Neural progenitor cell (in vitro differentiated cells): ENCODE data around the gene ME1. TPM values are rescaled to one million over a fixed set of nuclear protein-coding genes. Genes with fewer than 3 reads are reported as not detected.
"Not testable (repeated sequence)": the region's sequence is repeated elsewhere in the genome, so short reads cannot be mapped to it uniquely, and the experiment has no call there.

Source experiments
- DNase-seq: peaks from one replicate; pipeline ENCODE4 v3.0.0-alpha.2; 2016; ENCODE audit warnings: low spot score
- H2AFZ ChIP-seq: fragments of 200-600 bp; sonication (generic); replicated peaks from 2 replicates; pipeline ENCODE4 v1.6.1; 2016; ENCODE audit warnings: antibody characterized with exemption
- H3F3A ChIP-seq: fragments of 200-600 bp; sonication (generic); 2 replicates; pipeline ENCODE4 v1.6.1; 2016; ENCODE audit warnings: antibody characterized with exemption, low read depth
- H3K27ac ChIP-seq: fragments of 200-600 bp; sonication (generic); 2 replicates; pipeline ENCODE4 v1.5.1; 2016; ENCODE audit warnings: mild to moderate bottlenecking
- H3K27me3 ChIP-seq: fragments of 200-600 bp; sonication (generic); 2 replicates; pipeline ENCODE4 v1.6.1; 2016; ENCODE audit warnings: mild to moderate bottlenecking, moderate library complexity
- H3K36me3 ChIP-seq: fragments of 200-600 bp; sonication (generic); 2 replicates; pipeline ENCODE4 v1.5.1; 2016
- H3K4me1 ChIP-seq: fragments of 200-600 bp; sonication (generic); 2 replicates; pipeline ENCODE4 v1.6.1; 2016; ENCODE audit warnings: mixed run types
- H3K4me2 ChIP-seq: fragments of 200-600 bp; sonication (generic); 2 replicates; pipeline ENCODE4 v1.6.1; 2016
- H3K4me3 ChIP-seq: fragments of 200-600 bp; sonication (generic); 2 replicates; pipeline ENCODE4 v1.5.1; 2016
- H3K79me2 ChIP-seq: fragments of 200-600 bp; sonication (generic); 2 replicates; pipeline ENCODE4 v1.6.1; 2016; ENCODE audit warnings: low read depth
- H3K9ac ChIP-seq: fragments of 200-600 bp; sonication (generic); 2 replicates; pipeline ENCODE4 v1.6.1; 2016
- H3K9me3 ChIP-seq: fragments of 200-600 bp; sonication (generic); 2 replicates; pipeline ENCODE4 v1.5.1; 2016; ENCODE audit warnings: low read depth
- H4K20me1 ChIP-seq: fragments of 200-600 bp; sonication (generic); 2 replicates; pipeline ENCODE4 v1.6.1; 2016; ENCODE audit warnings: low read depth
- H3K27ac Mint-ChIP-seq: 3 replicates; pipeline ENCODE4 v1.8.0; 2021; ENCODE audit warnings: mixed read lengths
- H3K27me3 Mint-ChIP-seq: 2 replicates; pipeline ENCODE4 v1.8.0; 2022; ENCODE audit warnings: low read depth, mild to moderate bottlenecking, inconsistent platforms, moderate library complexity, mixed read lengths; ENCODE audit not compliant: insufficient read depth
- H3K36me3 Mint-ChIP-seq: 3 replicates; pipeline ENCODE4 v1.8.0; 2021; ENCODE audit warnings: mixed read lengths
- H3K4me1 Mint-ChIP-seq: 3 replicates; pipeline ENCODE4 v1.8.0; 2021; ENCODE audit warnings: mixed read lengths
- H3K4me3 Mint-ChIP-seq: 3 replicates; pipeline ENCODE4 v1.8.0; 2021; ENCODE audit warnings: mild to moderate bottlenecking, moderate library complexity, mixed read lengths
- H3K9me3 Mint-ChIP-seq: 3 replicates; pipeline ENCODE4 v1.8.0; 2020; ENCODE audit warnings: mixed read lengths
- EZH2 ChIP-seq: fragments of 200-600 bp; sonication (generic); IDR thresholded peaks from 2 replicates; pipeline ENCODE4 v1.6.1; 2017; ENCODE audit warnings: antibody characterized with exemption, mild to moderate bottlenecking, moderate library complexity
- EZH2phosphoT487 ChIP-seq: fragments of 200-600 bp; sonication (generic); IDR thresholded peaks from 2 replicates; pipeline ENCODE4 v1.6.1; 2017; ENCODE audit warnings: antibody characterized with exemption
- total RNA-seq: library from RNA; depleted of rRNA; stranded (reverse); fragments of >200 nt; gene quantifications from 2 replicates; pipeline ENCODE4 v1.2.3, GENCODE V29; 2015; ENCODE audit warnings: low replicate concordance
- TF ChIP-seq, protein P1 (sequence below): fragments of 200-600 bp; sonication (generic); IDR thresholded peaks from 2 replicates; pipeline ENCODE4 v1.5.1; 2017; ENCODE audit warnings: antibody characterized with exemption, mild to moderate bottlenecking

ME1 gene
- total RNA-seq, 1 donor from 2014 or later: 2.8 TPM

DNA sequence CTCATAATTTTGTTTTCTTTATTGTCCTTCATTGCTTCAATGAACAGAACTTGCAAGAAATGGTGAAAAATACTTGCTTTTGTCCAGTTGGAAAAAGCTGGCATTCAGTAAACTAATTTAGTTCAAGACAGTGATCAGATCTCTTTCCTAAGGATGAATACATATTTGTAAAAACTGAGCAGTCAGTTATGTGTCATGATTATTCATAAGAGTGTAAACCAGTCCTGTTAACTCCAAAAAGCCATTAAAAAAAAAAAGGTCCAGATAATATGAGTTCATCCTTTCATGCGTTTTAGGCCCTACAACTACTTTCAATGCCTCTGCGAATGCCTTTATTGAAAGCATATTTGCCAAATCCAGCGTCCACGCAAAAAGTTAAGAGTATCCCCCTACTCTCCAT, 238.4 kb downstream of the ME1 start:
- peak overlapping the region; percentile 31 for H3K27ac Mint-ChIP-seq
- peaks cover 52% of the 10 kb centered on the region for H3K79me2 ChIP-seq
- H3K4me3 Mint-ChIP-seq: peak overlapping the region; percentile 99
- H3K4me3 ChIP-seq: peak overlapping the region; percentile 90
- H3K9me3 Mint-ChIP-seq: no peaks in the 10 kb centered on the region
- no peaks in the 10 kb centered on the region for H3K9me3 ChIP-seq
- peak overlapping the region; percentile 88 for H3K4me2 ChIP-seq
- peaks cover 19% of the 10 kb centered on the region for H3K36me3 Mint-ChIP-seq
- H3K36me3 ChIP-seq: peaks cover 16% of the 10 kb centered on the region
- no peaks in the 10 kb centered on the region for H3F3A ChIP-seq
- no peak for DNase-seq
- H3K27me3 Mint-ChIP-seq: no peaks in the 10 kb centered on the region
- H2AFZ ChIP-seq: peak overlapping the region; percentile 86
- no peak overlapping the region for H3K27ac ChIP-seq
- H3K9ac ChIP-seq: peak overlapping the region; percentile 31
- no peaks in the 10 kb centered on the region for H3K27me3 ChIP-seq
- peaks cover 7% of the 10 kb centered on the region for H3K4me1 ChIP-seq
- peaks cover 27% of the 10 kb centered on the region for H3K4me1 Mint-ChIP-seq
- TF ChIP-seq EZH2phosphoT487 (no peak), EZH2 (no peak)
- TF ChIP-seq, protein P1, sequence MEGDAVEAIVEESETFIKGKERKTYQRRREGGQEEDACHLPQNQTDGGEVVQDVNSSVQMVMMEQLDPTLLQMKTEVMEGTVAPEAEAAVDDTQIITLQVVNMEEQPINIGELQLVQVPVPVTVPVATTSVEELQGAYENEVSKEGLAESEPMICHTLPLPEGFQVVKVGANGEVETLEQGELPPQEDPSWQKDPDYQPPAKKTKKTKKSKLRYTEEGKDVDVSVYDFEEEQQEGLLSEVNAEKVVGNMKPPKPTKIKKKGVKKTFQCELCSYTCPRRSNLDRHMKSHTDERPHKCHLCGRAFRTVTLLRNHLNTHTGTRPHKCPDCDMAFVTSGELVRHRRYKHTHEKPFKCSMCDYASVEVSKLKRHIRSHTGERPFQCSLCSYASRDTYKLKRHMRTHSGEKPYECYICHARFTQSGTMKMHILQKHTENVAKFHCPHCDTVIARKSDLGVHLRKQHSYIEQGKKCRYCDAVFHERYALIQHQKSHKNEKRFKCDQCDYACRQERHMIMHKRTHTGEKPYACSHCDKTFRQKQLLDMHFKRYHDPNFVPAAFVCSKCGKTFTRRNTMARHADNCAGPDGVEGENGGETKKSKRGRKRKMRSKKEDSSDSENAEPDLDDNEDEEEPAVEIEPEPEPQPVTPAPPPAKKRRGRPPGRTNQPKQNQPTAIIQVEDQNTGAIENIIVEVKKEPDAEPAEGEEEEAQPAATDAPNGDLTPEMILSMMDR: no peak
- peaks cover 34% of the 10 kb centered on the region for H4K20me1 ChIP-seq

DNA sequence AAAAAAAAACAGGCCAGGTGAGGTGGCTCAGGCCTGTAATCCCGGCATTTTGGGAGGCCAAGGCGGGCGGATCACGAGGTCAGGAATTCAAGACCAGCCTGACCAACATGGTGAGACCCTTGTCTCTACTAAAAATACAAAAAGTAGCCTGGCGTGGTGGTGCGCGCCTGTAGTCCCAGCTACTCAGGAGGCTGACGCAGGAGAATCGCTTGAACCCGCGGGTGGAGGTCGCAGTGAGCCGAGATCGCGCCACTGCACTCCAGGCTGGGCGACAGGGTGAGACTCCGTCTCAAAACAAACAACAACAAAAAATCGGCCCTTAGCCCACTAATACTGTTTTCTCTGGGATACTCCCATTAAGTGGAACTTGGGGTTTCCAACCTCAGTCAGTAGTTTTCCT, 238.9 kb downstream of the ME1 start:
- H3K9me3 ChIP-seq, H3K9me3 Mint-ChIP-seq, H3K27me3 ChIP-seq, DNase-seq, H3K27me3 Mint-ChIP-seq, H3K27ac Mint-ChIP-seq, H2AFZ ChIP-seq, H3K9ac ChIP-seq, H3K27ac ChIP-seq, H3F3A ChIP-seq, H3K4me1 ChIP-seq: not testable (repeated sequence)
- Histone ChIP-seq H3K36me3 (peaks cover 21% of the 10 kb centered on the region), H3K4me2 (peak overlapping the region; percentile 88), H3K4me3 (peak overlapping the region; percentile 90), H3K79me2 (peaks cover 52% of the 10 kb centered on the region), H4K20me1 (peaks cover 34% of the 10 kb centered on the region)
- Mint-ChIP-seq H3K36me3 (peaks cover 19% of the 10 kb centered on the region), H3K4me1 (peaks cover 27% of the 10 kb centered on the region), H3K4me3 (peak overlapping the region; percentile 99)

DNA sequence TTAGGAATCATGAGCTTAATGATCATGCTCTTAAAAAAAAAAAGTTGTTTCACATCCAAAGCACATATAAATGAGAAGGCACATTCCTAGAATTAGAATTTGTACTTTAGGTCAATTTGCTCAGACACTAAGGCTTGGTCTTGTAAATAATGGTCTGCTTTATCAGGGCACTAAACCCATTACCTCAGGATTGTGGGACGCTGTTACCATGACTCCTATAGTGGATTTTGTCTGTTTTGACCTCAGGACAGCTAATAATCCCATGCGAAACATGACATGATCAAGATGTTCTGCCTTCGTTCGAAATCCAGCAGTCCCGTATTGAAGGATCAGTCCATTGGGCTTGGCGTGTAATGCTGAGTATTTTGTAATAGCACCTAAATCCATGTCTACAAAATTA, 240.2 kb downstream of the ME1 start:
- Histone ChIP-seq H3K27ac (no peak overlapping the region), H4K20me1 (peaks cover 40% of the 10 kb centered on the region), H3K79me2 (peaks cover 52% of the 10 kb centered on the region), H3F3A (no peaks in the 10 kb centered on the region), H3K9ac (no peak overlapping the region), H2AFZ (no peak overlapping the region), H3K4me3 (no peak overlapping the region), H3K4me2 (no peak overlapping the region), H3K36me3 (peaks cover 18% of the 10 kb centered on the region), H3K9me3 (no peaks in the 10 kb centered on the region), H3K4me1 (peaks cover 7% of the 10 kb centered on the region), H3K27me3 (no peaks in the 10 kb centered on the region)
- Mint-ChIP-seq H3K4me1 (peaks cover 27% of the 10 kb centered on the region), H3K27ac (no peak overlapping the region), H3K27me3 (peaks cover 5% of the 10 kb centered on the region), H3K9me3 (no peaks in the 10 kb centered on the region), H3K4me3 (no peak overlapping the region), H3K36me3 (peaks cover 18% of the 10 kb centered on the region)
- TF ChIP-seq EZH2: no peak
- TF ChIP-seq, protein P1: no peak
- TF ChIP-seq EZH2phosphoT487: no peak
- no peak for DNase-seq

DNA sequence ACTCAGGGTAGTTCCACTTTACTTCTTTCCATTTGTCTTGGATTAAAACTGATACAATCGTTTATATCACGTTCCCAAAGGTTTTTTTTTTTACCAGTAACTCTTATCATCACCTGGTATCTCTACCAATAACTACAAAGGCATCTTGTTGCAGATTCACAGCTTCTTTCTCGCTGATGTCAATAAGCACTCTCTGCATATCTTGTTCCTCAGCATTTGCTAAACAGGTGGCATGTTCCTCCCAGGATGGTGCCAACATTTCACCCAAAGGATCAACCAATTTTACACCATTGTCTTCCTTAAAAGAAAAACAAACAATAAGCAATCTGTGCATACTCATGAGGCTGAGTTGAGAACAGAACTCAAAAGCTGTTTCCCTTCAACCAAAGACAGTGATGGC, 242.3 kb downstream of the ME1 start:
- H3K4me2 ChIP-seq: no peak overlapping the region

More for the DNA sequence above, 242.3 kb downstream of the ME1 start:
- Histone ChIP-seq H3K4me1 (no peaks in the 10 kb centered on the region), H3K27me3 (no peaks in the 10 kb centered on the region), H2AFZ (no peak overlapping the region), H3K27ac (no peak overlapping the region), H3K36me3 (peaks cover 18% of the 10 kb centered on the region), H3K9me3 (no peaks in the 10 kb centered on the region), H3K4me3 (no peak overlapping the region), H3F3A (no peaks in the 10 kb centered on the region), H3K9ac (no peak overlapping the region), H4K20me1 (peaks cover 34% of the 10 kb centered on the region), H3K79me2 (peaks cover 42% of the 10 kb centered on the region)
- DNase-seq: no peak
- Mint-ChIP-seq H3K27me3 (peaks cover 5% of the 10 kb centered on the region), H3K27ac (no peak overlapping the region), H3K9me3 (no peaks in the 10 kb centered on the region), H3K36me3 (peaks cover 26% of the 10 kb centered on the region), H3K4me1 (peaks cover 17% of the 10 kb centered on the region), H3K4me3 (no peak overlapping the region)
- no peak for TF ChIP-seq EZH2phosphoT487
- TF ChIP-seq, protein P1: no peak
- TF ChIP-seq EZH2: no peak
